Measurements from ENCODE around the gene IQSEC1.

IQSEC1 gene

DNA sequence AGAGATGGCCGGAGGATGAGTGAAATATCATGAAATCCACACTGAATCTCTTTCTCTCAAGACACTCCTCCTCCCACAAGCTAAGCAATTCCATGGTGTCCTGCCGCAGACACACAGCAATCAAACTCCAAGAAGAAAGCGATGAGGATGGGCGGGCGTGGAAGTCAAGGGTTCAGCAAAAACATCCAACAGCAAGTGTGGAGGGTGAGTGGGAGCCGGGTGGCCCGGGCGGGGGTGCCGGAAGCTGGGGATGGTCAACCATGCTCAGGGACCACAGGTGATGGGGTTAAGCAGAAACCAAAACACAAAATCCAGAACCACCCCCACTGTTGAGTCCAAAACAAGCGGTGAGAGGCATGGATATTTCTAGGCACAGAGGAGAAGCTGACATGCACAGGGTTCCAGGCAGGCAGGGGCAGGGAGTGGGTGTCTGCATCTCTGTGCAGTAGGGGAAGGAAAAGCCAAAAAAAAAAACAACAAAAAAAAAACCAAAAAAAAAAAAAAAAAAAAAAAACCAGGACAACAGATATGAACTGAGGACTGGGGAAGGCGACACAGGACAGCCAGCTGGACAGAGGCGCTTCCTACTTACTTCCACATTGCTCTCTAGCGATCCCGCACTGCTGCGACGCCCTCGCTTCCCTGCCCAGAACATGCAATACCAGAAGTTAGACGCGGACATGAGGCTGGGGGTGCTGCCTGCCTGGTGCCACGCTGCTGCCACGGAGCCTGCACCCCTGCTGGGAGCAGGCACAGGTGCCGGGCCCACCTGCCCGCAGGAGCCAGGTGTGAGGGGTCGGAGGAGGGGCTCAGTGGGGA is 170.8 kb downstream of the IQSEC1 start:
- FAIRE-seq: no peak

DNA sequence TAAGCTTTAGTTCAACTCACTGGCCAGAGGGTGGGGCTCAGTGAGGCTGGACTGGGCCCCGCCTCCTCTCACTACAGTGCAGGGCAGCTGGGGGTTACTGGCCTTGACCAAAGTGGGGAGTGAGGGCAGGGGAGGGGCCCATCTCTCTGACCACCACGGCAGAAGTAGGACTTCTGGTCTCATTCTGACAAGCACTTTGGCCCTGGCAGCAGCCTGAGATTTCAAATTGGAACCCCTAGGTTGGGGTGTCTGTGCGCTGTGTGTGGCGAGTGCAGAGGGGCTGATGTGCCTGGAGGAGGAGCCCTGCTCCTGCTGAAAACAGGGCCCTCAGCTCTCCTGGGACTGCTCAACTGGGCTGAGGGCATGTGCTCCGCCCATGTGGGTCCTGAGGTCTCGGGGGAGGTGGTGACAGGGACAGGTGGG is 171.6 kb downstream of the IQSEC1 start:
- no peak for FAIRE-seq

DNA sequence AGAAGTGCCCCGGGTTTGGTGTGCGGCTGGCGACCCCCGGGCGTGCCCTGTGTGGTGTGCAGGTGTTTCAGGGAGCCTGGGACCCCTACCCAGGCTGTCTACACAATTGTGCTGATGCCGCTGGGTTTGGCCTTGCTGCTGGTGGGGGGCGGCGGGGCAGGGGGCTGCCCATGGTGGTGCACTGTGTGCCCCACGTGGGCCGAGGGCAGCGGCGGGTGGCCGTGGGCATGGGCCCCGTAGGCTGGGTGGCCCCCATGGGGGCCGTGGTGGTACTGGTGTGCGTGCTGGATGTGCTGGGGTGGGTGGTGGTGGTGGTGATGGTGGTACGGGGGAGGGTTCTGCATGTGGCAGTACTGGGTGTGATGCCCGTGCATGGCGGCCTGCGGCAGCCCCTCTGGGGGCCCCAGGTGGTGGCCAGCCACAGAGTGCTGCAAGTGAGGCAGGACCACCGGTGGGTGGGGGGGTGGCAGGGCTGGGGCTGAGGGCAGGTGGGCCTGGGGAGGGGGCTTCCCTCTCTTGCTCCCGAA is 172.3 kb downstream of the IQSEC1 start:
- no peak for FAIRE-seq

DNA sequence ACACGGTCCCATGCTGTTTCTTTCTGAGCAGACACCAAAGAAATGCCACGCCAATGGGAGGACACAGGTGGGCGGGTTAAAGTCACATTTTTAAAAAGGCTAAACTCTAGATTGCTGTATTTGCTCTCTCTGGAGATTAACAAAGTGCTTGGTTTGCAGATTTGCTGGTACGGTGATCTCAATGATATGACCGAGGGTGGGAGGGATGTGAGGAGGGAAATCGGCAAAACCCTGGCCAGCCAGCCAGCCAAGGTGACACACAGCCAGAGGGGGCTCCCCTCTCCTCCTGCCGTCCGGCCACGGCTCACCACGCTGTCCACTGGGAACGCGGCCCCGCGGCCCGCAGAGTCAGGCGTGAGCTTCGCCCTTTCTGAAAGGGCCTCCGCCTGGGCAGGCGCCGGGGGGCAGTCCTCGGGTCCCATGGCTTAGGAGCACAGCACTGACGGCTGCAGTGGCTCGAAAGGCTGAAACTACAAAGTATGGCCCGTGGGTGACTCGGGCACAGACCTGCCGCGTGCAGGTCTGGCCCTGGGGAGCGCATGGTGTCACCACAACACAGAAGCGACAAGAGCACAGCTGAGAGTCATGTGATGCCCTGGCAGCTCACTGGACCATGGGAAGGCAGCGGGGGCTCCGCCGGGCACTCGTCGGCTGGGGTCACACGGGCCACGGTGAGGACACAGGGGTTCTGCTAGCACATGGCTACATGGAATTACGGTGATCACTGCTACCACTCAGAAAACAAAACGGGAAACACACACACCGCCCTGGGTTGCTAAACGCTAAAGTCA is 174.1 kb downstream of the IQSEC1 start:
- no peak for FAIRE-seq

DNA sequence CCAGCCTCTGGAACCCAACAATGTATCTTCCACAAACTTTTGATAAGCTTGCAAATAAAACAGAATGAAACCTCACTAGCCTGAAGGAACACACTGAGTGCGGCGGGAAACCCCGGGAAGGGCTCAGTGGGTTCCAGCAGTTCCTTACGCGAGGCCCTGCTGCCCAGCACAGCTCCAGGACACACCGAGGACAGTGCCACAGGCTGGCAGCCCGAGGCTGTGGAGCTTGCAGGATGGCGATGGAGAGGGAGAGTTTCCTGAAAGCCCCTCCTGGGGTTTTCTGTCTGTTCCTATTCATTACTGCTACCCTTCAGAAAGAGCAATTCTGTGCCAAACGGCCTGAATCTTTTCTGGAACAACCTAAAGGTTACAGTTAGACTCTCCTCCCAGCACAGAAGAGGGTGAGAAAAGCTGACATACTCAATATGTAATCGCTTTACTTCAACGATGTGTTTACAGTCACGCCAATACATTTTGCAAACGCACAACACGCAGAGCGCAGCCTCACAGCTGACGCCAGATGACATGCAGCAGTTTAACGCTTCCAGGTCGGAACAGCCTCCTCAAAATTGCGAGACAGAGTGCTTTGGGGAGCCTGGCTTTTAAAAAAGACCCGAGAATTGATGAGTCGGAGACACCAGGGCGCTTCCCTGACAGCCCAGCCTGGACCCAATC is 174.8 kb downstream of the IQSEC1 start:
- FAIRE-seq: no peak

DNA sequence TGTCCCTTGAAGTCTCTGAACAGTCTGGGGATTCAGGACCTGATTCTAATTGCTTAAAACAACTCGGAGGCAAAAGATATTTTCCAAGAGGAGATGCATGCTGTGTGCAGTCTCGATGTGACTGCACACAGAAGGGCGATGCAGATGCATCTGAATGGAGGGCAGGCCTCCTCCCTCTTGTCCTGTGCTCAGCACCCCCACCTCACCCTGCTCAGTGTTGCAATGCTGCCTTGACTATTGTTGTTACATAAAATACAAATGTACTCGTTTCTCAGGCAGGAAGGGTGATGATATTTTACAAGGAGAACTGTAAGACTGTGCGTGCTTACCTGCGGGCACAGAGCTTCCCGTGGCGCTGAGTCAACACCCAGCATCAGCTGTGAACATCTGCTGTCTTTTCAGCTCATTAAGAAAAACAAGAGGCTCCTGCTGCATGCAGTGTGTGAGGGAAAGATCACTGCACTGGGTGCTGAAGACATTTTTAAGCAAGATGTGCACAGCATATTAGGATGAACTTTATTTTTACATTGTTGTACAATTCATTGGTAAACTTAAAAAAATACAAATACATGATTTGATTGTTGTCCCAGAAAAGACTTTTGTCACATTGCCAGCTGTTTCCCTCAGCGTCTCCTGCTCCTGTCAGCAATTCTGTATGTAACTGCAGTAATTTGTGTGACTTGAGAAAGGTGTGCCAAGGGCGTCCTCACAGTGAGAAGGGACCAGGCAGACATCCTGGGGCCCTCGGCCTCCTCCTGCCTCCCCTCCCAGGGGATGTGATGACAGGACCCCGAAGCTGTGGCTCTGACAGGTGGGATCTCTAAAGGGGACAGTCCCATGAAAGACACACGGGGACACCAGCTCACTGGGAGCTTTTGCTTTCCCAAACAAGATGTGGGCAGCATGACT is 175.6 kb downstream of the IQSEC1 start:
- FAIRE-seq: no peak

DNA sequence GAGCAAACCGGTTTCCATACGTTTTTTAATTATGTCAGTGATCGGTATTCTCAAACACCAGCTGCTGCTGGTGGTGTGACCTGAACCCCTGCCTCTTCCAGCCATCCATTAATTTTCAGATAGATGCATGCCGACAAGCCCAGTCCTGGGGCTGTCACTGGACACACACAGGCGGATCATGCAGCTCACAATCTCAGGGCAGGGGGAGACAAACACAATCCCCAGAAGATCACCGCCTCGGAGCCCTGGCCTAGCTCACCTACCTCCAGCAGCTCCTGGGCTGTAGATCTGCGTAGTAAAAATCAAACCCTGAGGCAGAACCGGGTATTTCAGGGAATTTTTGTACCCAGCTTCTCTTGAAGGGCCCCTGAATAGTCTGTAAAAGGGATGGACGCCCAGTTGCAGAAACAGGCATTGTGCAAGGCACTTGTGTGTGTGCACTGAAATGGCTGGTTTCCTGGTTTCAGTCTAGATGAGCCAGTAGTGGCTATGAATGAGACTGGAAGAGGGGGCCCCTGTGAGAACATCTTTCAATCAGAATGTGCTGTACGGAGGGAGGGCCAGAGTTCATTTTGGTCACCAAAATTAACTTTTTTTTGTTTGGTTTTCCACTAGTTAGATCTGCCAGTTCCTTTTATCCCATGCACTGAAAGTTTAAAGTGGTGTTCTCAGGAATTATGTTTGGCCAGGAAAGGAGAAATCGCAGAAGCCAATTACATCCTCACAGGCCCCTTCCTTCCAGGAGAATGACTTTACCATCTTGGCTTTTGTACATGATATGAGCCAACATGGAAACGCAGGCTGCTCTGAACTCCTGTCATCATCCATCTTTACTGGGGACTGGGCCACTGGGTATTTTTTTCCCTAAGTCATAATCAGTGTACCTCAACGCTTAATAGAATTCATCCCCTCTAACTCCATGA is 176.9 kb downstream of the IQSEC1 start:
- no peak for FAIRE-seq

DNA sequence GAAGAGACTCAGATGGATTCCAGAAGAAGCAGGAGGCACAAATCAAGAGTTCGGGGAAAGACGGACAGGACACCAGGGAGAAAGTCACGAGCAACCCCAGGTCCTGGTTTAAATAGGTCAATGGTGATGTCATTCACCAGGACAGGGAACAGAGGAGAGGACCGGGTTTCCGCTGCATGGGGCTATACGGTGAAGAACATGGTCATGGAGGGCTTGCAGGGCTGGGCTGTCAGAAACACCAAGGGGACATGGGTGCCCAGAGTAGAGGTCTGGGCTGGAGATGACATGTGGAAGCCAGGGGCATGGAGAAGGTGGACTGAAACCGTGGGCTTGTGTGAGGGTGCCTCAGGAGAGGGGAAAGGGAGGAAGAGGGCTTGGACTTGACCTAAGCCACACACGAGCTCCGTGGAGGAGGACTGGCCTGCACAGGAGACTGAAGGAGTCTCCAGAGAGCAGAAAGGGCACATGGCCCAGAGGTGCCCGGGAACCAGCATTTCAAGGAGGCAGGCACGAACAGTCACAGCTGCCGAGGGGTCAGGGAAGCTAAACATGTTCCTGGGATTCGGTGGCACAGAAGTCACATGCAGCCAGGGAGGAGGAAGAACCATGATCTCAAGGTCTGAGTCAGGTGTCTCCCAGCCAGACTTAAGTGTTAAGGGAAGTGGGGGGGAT is 177.7 kb downstream of the IQSEC1 start:
- FAIRE-seq: no peak

DNA sequence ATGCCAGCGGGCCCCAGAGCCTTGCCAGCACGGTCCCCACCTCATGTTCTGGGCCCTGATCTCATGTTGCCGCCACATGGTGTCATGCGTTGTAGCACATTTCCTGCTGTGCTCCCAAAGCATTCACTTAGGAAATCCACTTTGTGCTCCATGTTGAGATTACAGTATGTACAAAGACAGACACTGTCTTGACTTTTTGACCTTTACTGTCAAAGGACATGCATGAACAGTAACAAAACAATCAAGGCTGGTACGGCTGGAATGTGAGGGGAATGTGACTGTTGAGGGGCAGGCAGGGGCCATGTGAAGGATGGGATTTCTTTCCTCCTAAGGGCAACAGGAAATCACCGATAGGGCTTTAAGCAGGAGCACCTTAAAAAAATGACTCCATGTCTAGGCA is 178.6 kb downstream of the IQSEC1 start:
- FAIRE-seq: no peak

DNA sequence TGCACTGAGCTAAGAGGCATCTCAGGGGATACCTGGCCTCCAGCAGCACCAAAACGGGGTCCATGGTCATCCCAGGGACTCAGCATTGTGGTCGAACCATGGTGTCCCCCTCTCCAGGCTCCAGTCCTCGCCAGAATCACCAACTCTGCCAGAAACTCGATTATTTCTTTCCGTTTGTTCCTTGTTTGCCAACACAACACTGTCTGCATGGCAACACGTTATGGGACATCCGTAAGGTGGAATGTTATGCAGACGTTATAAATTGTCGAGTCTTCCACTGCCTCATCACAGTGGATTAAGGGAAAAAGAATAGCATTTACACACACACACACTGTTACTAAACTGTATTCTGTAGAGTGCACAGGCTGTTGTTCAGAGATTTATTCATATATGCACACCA is 179.4 kb downstream of the IQSEC1 start:
- FAIRE-seq: no peak

DNA sequence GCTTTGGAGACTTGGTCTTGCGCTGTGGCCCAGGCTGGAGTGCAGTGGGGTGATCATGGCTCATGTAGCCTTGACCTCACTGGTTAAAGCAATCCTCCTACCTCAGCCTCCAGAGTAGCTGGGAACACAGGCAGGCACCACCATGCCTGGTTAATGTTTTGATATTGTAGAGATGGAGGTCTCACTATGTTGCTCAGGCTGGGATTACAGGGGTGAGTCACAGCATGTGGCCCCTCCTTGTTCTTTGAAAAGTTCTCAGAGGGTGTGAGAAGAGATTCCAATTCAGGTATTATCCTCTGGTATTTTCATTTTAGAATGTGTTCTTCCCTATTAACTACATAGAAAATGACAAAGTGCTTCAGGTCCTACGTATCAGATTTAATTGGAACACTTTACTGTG is 180.0 kb downstream of the IQSEC1 start:
- FAIRE-seq: no peak

DNA sequence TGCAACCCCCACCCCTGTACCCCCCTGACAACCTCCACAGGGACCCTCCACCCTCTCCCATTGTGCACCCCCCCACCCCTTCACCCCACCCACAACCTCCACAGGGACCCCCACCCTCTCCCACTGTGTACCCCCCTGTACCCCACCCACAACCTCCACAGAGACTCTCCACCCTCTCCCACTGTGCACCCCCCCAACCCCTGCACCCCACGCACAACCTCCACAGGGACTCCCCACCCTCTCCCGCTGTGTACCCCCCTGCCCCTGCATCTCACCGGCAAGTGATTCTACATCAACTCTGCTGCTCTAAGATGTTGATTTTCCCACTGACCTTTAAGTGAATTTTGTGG is 180.4 kb downstream of the IQSEC1 start:
- no peak for FAIRE-seq

DNA sequence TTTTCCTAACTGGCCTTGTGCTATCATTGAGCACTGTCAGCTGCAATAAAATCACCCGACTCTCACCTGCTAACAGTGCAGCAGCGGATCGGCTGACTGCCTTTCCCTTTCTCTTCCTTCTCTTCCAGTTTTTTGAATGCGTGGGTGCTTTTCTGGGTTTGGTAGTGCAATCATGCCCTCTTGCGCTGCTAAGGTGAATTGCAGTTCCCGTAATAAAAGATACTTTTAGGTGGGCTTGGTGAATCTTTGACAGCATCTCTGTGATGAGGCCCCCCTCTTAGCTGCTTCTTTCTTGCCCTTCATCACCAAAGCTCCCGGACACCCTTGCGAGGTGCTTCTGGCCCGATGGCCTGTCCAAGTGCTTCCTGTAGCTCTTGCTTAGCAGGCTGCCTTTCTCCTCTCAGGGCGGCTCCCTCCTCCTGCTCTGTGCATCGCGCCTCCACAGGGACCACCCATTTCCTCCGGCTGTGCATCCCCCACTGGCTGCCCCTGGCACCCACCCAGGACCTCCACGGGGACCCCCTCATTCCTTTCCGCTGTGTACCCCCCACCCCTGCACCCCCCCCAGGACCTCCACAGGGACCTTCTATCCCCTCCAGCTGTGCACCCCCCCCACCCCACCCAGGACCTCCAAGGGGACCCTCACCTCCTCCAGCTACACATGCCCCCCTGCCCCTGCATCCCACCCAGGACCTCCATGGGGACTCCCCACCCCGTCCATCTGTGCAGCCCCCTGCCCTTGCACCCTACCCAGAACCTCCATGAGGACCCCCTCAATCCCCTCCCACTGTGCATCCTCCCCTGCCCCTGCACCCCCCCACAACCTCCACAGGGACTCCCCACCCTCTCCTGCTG is 181.0 kb downstream of the IQSEC1 start:
- peak; percentile 17 for FAIRE-seq

DNA sequence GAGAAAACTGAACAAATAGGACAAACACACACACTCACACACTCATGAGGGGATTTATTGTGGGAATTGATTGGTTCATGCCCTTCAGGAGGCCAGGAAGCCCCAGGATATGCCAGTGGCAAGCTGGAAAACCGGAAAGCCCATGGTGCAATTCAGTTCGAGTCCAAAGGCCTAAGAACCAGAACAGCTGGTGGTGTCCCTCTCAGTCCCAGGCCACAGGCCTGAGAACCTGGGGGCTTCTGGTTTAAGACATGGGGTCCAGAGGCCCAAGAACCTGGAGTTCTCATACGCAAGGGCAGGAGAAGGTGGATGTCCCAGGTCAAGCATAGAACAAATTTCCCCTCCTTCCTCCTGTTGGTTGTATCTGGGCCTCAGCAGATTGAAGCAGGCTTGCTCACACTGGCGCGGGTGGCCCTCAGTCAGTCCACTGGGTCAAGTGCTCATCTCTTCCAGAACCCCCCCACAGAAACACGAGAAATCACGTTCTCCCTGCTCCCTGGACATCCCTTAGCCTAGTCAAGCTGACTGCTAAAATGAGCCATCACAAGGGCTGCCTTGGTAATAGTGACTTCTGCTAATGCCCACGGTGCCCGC is 181.7 kb downstream of the IQSEC1 start:
- FAIRE-seq: no peak

DNA sequence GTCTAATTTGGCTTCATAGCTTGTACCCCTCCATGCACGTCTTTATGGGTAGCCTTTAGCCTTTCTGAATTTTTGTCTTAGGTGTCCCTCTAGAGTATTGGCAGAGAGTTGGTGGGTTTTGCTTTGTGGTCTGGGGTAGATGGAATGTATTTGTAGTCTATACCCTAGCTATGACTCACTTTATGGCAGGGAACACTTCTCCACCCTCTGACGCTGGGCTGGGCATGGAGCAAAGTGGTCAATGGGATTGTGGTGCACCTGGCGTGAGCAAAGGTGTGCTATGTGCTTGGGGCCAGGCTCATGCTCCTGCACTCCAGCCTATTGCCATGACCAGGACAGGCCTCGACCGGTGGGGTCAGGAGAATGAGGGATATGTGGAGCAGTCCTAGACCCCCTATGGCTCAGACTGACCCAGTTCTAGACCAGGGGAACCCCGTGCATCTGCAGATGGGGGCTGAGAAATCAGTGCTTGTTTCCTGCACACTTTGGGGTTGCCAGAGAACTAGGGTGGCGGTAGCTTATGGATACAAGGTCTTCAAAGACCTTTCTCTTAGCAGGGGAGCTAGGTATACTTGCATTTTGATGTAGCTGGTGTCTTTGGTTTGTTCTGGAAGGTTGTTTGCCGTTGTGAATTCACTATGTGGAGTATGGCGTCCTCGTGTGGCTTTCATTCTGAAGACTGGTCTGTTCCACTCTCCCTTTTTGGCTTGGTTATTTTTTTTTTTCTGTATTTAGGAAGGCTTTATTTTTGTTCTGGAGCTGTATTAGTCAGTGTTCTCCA is 182.4 kb downstream of the IQSEC1 start:
- FAIRE-seq: no peak

DNA sequence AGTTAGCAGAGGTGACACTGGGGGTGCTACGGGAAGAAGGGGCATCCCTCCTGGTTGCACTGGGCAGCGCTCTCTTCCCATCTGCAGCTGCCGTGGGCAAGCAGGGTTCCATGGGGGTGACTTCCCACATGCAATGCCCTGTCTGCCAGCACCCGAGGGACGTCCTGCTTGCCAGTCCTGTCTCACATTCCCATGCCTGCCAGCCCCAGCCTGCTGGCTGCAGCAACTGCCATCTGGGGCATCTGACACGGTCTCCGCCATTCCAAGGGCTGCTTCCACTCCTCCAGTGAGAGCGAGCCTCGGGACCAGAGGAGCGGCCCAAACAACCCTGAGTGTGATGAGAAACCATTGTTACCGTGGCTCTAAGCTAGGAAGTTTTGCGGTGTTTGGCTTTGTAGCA is 186.5 kb downstream of the IQSEC1 start:
- no peak for FAIRE-seq

DNA sequence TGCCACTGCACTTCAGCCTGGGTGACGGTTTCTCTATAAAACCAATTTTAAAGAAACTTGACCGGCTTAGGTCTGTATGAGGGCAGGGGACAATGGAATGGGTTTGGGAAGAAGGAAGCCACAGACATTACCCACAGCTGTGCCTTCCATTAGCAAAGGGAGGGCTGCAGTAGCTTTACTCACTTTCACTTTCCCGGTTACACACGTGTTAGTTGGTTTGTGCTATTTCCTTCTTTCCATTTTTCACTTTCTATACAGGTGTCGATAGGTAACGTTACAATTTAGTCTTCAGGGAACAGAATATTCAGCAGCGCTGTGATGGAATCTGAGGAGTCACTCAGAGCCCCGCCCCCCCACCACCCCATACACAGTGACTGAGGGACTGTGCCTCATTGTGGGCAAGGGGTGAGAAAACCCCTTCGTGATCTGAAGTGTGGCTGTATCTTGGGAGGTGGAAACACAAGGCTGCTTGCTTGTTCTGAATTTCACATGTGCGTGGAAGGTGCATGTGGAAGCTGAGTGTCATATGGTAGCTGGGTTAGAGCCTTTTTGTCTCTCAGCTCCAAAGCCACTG is 187.0 kb downstream of the IQSEC1 start:
- no peak for FAIRE-seq

DNA sequence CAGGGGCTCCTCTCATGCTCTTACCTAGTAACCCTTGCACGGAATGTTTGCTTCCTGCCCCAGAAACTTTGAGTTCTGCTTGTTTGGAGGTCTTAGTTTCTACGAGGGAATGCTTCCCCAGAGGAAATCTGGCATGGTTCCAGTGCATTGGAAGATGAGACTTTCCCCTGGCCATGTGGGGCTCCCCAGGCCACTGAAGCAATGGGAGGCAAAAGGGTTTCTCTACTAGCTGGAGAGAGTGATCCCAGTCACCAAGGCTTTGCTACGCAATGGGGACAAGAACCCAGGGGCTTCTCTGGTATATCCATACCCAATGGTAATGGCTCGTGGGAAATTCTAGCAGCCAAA is 187.7 kb downstream of the IQSEC1 start:
- FAIRE-seq: no peak

Measured in islet of Langerhans (tissue), 1 donor.